ENCODE data around the gene TRPM7.
"Not testable (repeated sequence)": the region's sequence is repeated elsewhere in the genome, so short reads cannot be mapped to it uniquely, and the experiment has no call there.

The TRPM7 gene

DNA sequence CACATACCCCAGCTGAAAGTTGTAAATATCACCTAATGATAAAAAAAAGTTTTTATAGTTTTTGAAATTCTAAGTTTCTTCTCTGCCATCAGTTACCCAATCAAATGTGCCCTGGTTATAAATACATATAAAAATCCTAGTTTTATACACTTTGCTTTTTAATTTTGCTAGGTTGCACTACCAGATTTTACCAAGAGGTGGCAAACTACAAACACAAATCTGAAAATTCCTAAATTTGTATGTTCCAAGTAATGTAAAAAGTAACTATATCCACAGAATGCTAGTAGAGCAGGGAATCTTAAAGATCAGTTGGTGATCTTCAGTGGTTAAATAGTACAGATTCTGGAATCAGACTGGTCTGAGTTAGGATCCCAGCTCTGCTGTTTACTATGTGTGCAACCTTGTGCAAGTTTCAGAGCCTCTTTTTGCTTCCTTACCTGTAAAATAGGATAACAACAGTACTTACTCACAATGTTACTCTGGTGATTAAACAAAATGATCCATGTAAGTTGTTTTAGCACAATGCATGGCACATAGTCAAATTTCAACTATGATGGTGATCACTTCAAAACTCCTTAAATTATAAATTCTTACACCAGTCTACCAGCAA, 11.0 kb downstream of the TRPM7 start:
- DNase-seq (ENCODE audit: low read depth), result no peak
- no peak overlapping the region for H3K4me3 ChIP-seq (ENCODE audit: low read depth, low read length)

DNA sequence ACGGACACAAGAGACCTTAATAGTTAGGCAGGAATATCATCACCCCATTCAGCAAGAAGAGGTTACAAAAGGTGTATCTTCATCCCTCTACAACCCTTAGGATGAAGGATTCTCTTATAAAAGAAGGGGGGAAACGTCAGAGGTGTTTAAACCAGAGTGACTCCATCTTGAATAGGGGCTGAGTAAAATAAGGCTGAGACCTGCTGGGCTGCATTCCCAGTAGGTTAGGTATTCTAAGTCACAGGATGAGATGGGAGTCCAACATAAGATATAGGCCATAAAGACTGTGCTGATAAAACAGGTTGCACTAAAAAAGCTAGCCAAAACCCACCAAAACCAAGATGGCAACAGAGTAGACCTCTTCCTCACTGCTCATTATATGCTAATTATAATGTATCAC, 16.5 kb downstream of the TRPM7 start:
- H3K4me3 ChIP-seq (ENCODE audit: low read depth, low read length), result no peak overlapping the region
- DNase-seq (ENCODE audit: low read depth), result no peak

DNA sequence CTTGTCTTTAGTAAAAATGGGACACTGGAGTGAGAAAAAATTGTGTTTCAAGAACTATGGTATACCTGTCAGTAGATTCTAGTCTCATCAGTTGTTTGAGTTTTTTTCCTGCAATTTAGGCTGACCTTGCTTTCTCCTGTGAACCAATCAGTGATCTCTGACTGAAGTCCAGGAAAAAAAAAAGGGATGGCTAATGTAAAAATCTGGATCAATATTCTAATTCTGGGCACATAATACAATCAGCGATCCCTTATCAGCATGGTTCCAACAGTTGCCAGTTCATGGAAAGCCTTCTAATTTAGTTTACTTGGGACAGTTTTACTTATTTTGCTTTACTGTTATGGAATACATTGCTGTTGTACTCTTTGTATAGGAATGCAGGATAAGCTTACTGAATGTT, 17.0 kb downstream of the TRPM7 start:
- no peak for DNase-seq (ENCODE audit: low read depth)
- no peak overlapping the region for H3K4me3 ChIP-seq (ENCODE audit: low read depth, low read length)

- no peak for DNase-seq (ENCODE audit: low read depth)
- no peak overlapping the region for H3K4me3 ChIP-seq (ENCODE audit: low read depth, low read length)
Observed at GRCh38 chr15:50665938-50666337, 20.7 kb downstream of the TRPM7 start.

GRCh38 chr15:50655555-50655954, 31.0 kb downstream of the TRPM7 start:
- H3K4me3 ChIP-seq (ENCODE audit: low read depth, low read length), result no peak overlapping the region
- DNase-seq (ENCODE audit: low read depth), result no peak

DNA sequence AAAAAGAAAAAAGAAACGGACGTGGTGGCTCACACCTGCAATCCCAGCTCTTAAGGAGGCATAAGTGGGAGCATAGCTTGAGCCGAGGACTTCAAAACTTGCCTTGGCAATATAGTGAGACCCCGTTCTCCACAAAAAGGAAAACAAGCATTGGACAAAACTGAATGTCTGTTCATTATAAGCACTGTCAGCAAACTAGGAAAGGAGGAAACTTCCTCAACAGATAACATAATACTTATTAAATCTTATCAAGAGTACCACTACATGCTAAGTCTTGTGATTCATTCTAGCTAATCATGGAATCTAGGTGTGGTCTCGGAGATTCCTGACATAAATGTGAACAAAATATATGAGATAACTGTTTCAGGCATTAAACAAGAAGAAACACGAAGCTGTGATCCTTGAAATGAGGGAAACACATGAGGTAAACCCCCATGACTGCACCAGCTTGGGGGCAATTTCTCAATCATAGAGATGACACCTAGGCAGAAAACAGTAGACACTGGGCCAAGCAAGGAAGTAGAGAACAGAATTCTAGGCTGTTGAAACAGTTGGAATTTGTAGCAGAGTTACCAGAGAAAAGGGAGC, 33.3 kb downstream of the TRPM7 start:
- DNase-seq (ENCODE audit: low read depth), result no peak
- H3K4me3 ChIP-seq (ENCODE audit: low read depth, low read length), result no peak overlapping the region

DNA sequence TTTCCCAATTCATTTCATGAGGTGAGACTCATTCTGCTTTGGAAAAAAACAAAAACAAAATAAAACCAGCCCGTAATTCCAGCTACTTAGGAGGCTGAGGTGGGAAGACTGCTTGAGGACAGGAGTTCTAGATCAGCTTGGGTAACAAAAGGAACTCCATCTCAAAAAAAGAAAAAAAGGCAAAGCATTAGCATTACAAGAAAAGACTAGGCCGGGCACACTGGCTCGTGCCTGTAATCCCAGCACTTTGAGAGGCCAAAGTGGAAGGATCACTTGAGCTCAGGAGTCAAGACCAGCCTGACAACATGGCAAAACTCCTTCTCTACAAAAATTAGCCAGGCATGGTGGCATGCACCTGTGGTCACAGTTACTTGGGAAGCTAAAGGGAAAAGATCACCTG, 33.9 kb downstream of the TRPM7 start:
- DNase-seq (ENCODE audit: low read depth), result no peak
- no peak overlapping the region for H3K4me3 ChIP-seq (ENCODE audit: low read depth, low read length)

GRCh38 chr15:50641318-50641717, 45.3 kb downstream of the TRPM7 start:
- DNase-seq (ENCODE audit: low read depth), result no peak
- H3K4me3 ChIP-seq (ENCODE audit: low read depth, low read length), result no peak overlapping the region

- H3K4me3 ChIP-seq (ENCODE audit: low read depth, low read length), result no peak overlapping the region
- DNase-seq (ENCODE audit: low read depth), result no peak
Observed at GRCh38 chr15:50636146-50636545, 50.5 kb downstream of the TRPM7 start.

DNA sequence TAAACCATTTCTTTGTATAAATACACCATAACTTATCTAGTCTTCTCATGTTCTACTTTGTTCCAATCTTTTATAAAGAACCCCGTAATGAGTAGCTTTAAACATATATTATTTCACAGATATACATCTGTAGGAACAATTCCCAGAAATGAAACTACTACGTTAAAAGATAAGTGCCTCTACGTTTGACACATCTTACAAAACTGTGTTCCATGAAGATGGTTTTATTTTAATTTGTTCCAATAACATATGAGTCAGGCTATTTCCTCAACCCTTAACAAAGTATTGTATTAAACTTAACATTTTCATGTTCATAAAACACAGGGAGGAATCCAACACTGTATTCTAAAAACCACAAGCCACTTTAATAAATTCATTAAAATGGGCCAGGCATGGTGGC, 52.9 kb downstream of the TRPM7 start:
- DNase-seq (ENCODE audit: low read depth), result no peak
- no peak overlapping the region for H3K4me3 ChIP-seq (ENCODE audit: low read depth, low read length)

- no peak for DNase-seq (ENCODE audit: low read depth)
Observed at GRCh38 chr15:50628421-50628820, 58.2 kb downstream of the TRPM7 start.

DNA sequence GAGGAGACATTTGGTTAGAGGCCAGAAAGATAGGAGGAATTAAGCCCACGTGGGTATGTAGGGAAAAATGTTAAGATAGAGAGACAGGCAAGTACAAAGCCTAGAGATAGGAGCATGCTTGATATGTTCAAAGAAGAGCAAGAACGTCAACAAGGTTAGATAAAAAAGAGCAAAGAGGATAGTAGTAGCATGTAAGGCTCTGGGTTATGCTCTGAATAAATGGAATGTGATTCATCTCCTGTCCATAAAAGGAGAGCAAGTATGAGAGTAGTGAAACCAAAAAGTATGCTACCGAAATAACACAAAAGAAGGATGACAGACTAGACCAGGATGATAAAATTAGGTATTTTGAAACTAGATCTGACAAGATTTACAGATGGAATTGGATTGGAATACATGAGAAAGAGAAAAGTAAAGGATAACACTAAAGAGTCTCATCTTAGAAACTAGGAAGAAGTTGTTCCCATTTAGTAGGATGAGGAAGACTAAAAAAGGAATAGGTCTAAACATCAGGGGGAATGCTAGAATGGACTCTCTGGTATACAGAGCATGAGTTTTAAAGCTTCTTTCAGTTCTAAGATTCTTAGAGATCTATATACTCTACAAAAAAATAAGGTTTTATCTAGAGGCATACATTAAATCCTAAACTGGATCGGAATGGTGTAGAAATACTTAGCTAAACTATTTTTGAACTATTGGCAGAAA, 59.1 kb downstream of the TRPM7 start:
- DNase-seq (ENCODE audit: low read depth), result no peak
- H3K4me3 ChIP-seq (ENCODE audit: low read depth, low read length), result no peak overlapping the region

More at GRCh38 chr15:50628421-50628820, 58.2 kb downstream of the TRPM7 start:
- H3K4me3 ChIP-seq (ENCODE audit: low read depth, low read length), result no peak overlapping the region

- H3K4me3 ChIP-seq (ENCODE audit: low read depth, low read length), result no peak overlapping the region
- no peak for DNase-seq (ENCODE audit: low read depth)
Observed at GRCh38 chr15:50624616-50625168, 61.9 kb downstream of the TRPM7 start.

DNA sequence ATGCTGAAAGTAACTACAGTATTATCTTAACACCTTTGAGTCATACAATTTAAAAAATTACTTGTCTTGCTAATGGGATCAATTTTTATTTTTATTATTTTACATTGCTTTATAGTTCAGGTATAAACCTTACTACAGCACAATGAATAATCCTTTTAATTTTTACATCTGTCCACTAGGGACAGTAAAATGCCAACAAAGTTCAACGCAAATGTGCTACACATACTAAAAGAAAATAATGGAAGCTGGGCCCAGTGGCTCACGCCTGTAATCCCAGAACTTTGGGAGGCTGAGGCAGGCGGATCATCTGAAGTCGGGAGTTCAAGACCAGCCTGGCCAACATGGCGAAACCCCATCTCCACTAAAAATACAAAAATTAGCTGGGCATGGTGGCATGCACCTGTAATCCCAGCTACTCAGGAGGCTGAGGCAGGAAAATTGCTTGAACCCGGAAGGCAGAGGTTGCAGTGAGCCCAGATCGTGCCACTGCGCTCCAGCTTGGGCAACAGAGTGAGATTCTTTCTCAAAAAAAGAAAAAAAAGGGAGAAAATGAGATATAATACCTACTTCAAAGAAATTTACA, 64.1 kb downstream of the TRPM7 start:
- not testable (repeated sequence) for DNase-seq (ENCODE audit: low read depth); H3K4me3 ChIP-seq (ENCODE audit: low read depth, low read length)

- not testable (repeated sequence) for H3K4me3 ChIP-seq (ENCODE audit: low read depth, low read length); DNase-seq (ENCODE audit: low read depth)
Observed at GRCh38 chr15:50616960-50617359, 69.6 kb downstream of the TRPM7 start.

DNA sequence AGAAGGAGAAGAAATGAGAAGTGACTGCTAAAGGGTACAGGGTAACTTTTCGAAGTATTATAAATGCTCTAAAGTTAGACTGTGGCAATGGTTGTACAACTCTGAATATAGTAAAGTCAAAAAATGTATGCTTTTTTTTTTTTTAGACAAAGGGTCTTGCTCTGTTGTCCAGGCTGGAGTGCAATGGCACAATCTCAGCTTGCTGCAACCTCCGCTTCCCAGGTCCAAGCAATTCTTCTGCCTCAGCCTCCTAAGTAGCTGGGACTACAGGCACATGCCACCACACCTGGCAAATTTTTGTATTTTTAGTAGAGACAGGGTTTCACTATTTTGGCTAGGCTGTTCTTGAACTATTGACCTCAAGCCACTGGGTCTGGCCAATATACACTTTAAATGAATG, 70.0 kb downstream of the TRPM7 start:
- not testable (repeated sequence) for DNase-seq (ENCODE audit: low read depth); H3K4me3 ChIP-seq (ENCODE audit: low read depth, low read length)

- H3K4me3 ChIP-seq (ENCODE audit: low read depth, low read length), result no peak overlapping the region
- DNase-seq (ENCODE audit: low read depth), result no peak
Observed at GRCh38 chr15:50613600-50613999, 73.0 kb downstream of the TRPM7 start.

GRCh38 chr15:50607129-50607528, 79.5 kb downstream of the TRPM7 start:
- DNase-seq (ENCODE audit: low read depth), result no peak
- H3K4me3 ChIP-seq (ENCODE audit: low read depth, low read length), result no peak overlapping the region

GRCh38 chr15:50605462-50605861, 81.1 kb downstream of the TRPM7 start:
- no peak for DNase-seq (ENCODE audit: low read depth)
- no peak overlapping the region for H3K4me3 ChIP-seq (ENCODE audit: low read depth, low read length)

GRCh38 chr15:50602028-50602427, 84.6 kb downstream of the TRPM7 start:
- H3K4me3 ChIP-seq (ENCODE audit: low read depth, low read length); DNase-seq (ENCODE audit: low read depth): not testable (repeated sequence)
